Skeletal muscle cell (primary cell): ENCODE results near the gene FAM117A.

ENCODE experiments used
- DNase-seq: peaks from one replicate; pipeline ENCODE4 v3.0.0-alpha.2; 2010; ENCODE audit warnings: low read depth
- H3K4me3 ChIP-seq: 2 replicates; pipeline ENCODE4 v1.5.1; 2011; ENCODE audit warnings: low read depth, mild to moderate bottlenecking, control low read depth, low read length, moderate library complexity

Gene FAM117A

DNA sequence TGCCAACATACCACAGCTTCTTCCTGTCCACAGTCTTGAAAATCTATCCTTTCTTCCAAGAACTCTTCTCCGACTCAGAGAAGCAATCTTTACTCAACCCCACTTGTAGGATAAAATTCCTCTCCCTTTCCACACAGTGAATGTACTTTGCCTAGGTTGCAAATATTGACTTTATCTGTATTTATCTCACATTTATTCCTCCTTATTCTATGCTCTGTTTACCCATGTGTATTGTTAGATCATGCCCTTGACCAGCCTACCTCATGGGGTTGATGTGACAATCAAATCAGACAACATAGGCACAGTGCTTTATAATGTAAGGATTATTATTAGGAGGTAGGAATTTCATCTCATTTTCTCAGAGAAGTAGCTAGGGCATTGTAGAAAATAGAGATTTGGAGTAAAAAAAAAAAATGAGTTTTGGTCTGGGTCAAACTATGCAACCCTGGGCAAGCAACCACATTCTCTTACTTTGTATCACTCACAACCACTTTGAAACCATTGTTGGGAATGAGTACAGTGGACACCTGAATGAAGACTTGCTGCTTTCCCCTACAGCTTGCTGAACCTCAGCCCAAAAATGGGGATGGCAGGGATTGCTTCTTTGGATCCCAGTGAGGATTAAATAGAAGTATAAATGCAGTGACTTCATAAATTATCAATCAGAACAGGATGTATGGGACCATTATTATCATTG, 47.1 kb downstream of the FAM117A start:
- DNase-seq = no peak
- no peak overlapping the region for H3K4me3 ChIP-seq

DNA sequence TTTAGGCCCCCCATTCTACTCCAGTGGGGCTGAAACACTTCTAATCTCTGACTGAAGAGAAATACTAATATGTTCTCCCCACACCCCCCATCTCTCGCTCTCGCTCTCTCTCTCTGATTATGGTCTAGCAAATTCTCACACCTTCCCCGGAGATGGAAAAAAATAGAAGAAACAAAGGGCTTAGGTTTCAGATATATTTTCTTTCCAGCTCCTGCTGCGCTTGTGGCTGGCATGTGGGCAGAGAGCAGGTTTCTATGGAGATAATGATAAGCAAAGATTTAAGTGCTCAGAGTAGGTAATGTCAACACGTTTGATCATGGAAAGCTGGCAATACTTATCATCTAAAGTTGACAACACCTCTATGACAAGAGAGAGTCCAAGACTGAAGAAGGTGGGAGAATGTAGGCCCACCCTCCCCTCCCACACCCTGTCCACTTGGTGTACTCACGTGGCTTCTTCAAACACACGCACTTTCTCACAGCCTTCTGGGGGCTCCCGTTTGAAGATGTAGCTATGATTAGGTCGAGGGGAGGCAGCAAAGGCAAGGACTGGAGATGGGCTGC, 48.1 kb downstream of the FAM117A start:
- no peak for DNase-seq
- H3K4me3 ChIP-seq = no peak overlapping the region

DNA sequence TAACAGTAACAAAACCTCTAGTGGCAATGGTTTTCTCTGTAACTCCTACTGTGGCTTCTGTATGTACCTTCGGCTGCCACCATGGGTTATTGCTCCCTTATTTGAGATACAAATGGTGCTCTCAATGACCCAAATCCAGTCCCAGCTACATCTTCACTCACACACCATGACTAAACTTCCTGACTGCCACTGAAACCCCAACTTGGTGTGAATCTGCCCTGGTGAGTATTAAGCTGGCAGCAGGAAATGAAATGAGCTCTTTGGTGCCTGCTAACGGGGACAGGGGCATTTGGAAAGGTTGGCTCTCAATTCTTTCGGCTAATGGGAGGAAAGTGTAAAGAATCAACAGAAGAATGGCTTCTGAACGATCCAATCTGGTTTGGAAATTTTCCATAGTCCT, 48.7 kb downstream of the FAM117A start:
- H3K4me3 ChIP-seq = no peak overlapping the region
- DNase-seq = no peak

DNA sequence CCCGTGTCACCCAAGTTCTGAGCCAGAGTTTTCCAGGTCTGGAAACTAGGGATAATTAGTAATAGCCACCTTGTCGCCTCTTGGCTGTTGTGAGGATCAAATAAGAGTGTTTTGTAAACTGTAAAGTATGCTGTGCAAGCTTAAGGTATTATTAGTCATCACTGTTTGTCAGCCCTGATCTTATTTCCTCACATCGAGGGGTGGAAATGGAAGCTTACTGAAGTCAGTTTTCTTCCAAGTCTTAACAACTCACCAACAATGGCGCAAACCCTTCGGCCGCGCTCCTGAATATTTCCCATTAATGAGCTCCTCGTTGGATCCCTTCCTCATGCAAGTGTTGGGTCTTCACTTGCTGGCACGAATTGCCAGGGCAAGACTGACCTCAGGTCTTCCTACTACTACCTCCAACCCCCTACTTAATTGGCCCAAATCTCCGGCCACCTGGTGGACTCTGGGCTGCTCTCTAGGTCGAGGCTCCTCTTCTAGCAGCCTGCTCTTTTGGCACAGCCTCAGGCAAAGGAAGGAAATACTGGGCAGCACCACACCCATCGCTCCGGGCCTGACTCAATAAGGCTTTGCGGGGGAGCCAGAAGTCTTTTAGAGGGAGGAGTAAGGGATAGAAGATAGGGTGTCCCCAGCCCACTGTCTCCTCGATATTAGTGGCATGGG, 55.3 kb downstream of the FAM117A start:
- no peak for DNase-seq
- peak overlapping the region; percentile 98 for H3K4me3 ChIP-seq

DNA sequence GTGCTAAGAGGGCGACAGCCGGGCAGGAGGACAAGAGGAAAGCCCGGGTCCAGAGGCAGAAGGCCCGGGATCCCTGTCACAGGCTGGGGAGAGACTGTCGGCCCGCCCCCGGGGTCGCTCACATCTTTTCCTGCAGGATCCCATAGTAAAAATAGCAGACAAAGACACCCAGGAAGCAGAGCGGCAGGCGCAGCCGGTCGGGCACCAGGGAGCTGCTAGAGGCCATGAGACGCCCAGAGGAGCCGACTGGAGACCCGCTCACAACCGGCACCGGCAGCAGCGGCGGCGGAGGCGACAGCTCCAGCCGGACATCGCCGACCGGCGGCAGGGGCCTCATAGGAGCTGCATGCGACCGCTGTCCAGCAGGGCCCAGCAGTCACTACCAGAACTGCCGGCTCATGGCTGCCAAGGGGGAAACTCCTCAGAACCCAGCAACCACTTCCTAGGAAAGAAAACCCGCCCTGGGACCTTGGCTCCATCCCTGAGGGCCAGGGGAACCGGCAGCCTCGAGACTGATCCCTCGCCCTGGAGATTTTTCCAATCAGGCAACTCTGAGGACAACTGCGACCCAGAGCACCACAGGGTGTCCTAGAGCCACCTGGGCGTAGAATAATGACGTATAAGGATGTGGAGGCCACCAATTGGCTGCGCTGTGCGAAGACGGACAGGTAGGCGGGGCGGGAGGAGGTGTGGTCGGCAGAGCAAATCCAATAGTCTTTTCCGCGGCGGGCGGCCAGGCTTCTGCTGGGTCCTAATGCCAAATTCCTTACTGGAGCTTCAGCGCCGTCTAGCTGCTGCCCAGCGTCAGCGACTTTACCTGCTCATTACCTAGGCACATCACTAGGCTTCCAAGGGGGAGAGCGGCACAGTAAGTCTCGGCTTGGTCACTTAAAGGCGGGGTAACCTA, 56.1 kb downstream of the FAM117A start, which contains the start of gene SLC35B1:
Gene SLC35B1 (minus strand): TSS at position 357 of the 907 bp plus-strand sequence. CDS start 131 bp downstream, at position 226.
- peak within 1 kb of the TSS; percentile 98 for H3K4me3 ChIP-seq
- DNase-seq = peak; percentile 97

DNA sequence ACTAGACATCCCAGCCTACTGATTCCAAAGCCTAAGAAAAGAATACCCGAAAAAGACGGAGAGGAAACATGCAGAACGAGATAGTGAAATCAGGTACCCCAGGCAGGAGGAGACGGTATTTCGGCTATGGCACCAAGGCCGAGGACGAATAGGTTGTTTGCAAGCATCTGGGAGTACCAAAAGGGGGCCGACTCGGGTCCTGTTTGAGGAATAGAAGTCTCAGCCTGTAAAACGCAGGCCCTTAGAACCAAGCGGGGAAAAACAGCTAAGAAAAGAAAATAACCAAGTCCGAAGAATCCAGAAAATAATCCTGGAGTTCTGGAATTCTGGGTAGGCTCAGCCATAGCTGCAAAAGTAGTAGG, 56.7 kb downstream of the FAM117A start:
- peak overlapping the region; percentile 98 for H3K4me3 ChIP-seq
- DNase-seq = no peak

DNA sequence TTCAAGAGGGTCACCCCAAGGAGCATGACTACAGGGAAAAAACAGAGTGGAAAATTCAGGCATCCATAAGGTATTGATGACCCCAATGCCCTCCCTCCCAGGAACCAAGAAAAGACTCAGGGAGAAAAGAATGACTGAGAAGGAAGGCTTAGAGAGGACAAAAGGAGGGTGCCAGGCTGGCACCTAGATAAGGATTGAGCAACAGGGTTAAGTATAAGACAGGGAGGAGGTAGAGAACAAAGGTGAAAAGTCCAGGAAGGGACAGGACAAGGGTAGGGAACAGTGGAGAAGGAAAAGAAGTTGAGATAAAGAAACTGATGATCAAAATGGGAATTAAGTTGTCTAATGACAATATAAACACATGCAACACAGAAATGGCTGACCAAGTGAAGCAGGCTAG, 58.7 kb downstream of the FAM117A start:
- no peak overlapping the region for H3K4me3 ChIP-seq
- DNase-seq = no peak

DNA sequence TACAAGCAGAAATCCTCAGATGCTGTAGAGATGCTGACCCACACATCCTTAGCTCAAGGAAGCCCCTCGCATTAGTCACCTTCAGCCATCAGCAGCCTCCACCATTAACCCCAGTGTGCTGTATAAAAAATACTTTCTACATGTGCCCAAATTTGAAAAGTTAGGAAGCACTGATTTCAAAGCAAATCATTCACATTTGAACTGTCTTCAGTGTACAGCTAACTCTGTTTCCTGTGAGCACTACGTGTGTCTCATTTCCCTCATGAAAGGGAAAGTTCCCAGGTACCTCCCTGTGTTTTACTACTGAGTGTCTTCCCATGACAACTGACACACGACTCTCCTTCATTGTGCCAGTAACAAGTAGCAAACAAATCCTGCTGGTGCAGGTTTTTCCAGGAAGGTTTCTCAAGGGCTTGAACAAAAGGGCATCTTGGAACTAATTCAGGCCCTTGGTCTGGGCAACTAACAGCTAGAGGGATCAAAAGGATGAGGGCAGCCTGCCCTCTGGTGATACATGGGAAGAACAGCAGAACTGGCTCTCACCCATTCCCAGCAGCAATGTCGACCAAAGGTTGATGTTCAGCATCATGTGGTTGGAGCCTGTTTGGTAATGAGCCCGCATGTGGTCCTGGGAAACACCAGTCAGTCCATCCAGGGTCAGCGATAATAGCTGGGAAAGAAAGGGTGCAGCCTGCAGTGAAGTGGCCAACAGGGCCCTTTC, 60.2 kb downstream of the FAM117A start:
- no peak overlapping the region for H3K4me3 ChIP-seq
- DNase-seq = no peak

DNA sequence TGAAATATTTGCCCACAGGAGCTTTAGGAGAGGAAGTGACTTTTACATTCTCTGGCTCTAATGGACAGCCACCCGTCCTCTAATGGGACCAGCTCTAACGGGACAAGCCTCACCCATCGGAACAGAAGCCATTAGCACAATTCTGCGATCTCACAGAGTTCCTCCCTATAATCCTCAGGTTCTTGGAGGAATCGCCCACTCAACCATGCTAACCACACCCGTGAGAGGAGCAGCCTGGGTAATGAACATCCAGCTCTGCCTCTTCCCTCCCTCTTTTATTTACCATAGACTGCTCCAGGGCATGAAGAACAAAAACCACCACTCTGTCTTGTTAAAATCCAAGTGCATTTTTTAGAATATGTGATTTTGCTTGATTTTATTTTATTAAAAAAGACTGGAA, 63.0 kb downstream of the FAM117A start:
- no peak overlapping the region for H3K4me3 ChIP-seq
- DNase-seq = no peak

DNA sequence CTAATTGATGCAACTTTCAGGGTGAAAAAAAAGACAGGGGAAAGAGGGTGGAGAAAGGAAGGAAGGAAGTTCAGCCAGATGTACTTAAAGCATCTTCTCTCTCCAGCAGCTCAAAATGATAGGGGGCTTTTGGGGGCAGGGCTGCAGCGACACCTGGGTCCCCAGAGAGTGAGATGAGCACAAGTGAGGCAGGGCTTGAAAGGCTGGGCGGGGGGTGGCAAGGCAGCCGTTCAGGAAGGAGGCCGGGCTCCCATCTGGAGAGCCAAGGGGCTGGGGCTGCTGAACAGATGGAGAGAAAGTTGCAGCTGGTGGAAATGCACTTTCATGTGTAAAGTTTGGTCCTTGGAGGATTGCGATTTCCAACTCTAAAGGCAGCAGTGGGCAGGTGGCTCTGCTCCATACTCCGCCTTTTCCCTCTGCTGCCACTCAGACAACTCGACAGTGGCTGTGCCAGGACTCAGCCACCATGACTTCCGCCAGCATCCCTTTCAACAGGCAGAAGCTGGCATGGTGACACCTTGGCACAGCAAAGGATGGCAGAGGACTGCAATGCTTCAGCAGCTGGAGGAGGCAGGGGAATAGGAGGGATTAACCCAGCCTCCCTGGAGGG, 63.9 kb downstream of the FAM117A start:
- DNase-seq = no peak
- H3K4me3 ChIP-seq = no peak overlapping the region

DNA sequence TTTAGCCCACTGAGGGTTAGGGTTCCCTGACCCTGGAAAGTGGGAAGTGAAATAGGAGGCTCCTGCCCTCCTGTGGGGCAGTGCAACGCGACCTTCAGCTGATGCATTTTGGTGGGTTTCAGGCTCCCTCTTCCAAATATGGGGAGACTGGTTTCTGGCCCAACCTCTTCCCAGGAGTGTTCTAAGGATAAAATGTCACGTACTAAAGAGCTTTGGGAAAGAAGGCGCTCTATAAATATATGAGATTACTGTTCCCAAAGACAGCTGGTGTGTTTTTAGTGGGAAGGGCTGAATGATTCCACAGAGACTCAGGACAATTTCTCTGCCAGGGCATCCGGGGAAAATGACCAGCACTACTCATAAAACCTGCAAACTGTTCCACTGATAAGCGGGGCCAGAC, 65.9 kb downstream of the FAM117A start:
- H3K4me3 ChIP-seq = no peak overlapping the region
- no peak for DNase-seq

DNA sequence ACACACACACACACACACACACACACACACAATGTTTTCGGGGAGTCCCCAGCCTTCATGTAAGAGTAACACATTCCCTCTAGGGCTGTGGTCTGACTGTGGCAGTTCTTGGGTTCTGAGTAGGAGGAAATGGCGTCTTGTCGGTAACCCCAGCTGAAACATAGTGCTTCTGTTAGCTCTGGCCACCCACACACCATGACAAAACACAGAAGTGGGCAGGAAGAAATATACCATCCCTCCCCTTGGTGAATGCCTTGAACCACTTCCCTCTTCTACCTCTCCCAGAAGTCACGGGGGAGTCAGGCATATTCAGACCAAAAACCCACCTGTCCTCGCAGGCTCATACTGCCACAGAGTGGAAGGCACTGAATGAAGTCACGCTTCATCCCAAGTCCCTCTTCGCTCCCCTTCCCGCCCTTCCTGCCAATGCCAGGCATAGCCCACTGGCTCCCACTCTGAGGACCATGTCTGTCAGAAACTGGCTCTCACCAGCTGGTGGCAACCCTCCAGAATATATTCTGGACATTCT, 67.6 kb downstream of the FAM117A start:
- no peak for DNase-seq
- no peak overlapping the region for H3K4me3 ChIP-seq

DNA sequence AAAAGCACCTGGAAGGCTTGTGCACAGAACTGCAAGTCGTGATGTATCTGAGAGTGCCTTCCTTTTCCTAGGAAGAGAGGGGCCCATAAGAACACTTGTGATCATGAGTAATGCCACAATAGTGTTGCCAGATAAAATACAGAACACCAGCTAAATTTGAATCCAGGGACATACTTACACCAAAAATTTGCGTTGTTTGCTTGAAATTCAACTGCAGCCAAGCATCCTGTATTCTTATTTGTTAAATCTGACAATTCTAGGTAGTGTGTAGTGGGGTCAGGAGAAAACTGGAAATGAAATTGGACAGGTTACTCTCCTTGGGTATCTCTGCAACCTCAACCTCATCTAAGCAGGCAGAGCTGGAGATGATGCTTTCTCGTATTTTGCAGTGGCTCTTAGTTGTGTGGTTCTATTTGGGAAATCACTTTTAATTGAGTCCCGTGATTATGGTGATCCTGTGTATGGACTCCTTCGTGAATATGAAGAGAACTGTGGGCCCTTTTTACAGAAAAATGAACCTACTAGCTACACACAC, 68.2 kb downstream of the FAM117A start:
- no peak for DNase-seq
- H3K4me3 ChIP-seq = no peak overlapping the region

DNA sequence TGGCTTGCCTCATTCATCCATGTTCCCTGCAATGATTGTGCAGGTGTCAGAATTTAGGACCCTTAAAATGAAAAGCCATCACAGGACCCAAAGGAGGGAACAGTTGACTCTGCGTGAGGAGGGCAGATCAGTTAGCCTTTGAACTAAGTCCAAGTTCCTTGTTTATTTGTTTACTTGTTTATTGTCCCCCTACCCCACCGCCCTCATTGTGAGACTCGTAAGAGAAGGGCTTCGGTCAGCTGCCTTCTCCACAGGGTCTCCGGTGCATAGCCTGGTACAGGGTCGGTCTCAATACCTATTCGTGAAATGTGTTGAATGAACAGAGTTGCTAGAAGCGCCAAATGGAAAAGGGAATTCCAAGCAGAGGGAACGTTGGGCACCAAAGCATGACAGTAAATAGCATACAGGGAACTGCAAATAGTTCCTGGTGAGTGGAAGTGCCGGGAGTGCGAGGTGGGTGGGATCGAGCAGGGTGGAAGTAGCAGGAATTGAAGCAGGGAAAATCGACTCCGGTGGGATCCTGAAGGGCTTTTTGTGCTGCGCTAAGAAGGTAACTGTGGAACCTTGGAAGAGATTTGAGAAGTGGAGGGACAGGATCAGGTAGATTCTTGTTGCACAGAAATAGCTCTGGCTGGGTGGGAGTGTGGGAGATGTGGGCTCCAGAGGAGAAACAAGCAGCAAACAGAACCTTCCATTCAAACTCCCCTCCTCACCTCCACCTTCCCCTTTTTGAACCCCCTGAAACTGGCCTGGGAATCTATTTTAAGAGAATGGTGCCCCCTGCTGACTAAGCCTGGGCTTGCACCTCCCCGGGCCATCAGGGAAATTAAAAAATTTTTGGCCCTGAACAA, 68.9 kb downstream of the FAM117A start:
- H3K4me3 ChIP-seq = no peak overlapping the region
- DNase-seq = no peak

DNA sequence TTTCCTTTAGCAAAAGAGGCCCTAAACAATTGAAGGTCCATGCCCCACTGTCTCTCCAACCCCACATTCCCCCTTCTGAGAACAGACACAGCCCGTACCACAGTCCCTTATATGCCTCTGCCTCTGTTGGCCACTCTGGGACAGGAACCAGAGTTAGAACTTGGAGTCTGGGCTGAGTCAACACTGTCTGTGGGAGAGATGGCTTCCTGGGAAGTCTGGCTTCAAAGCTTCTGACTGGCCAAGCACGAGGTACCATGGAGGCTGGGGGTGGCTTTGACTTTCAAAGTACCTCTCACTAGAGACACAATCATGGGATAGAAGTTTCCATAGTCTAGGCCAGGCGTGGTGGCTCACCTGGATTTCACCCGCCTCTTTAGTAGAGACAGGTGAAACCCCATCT, 71.2 kb downstream of the FAM117A start:
- H3K4me3 ChIP-seq = no peak overlapping the region
- no peak for DNase-seq

DNA sequence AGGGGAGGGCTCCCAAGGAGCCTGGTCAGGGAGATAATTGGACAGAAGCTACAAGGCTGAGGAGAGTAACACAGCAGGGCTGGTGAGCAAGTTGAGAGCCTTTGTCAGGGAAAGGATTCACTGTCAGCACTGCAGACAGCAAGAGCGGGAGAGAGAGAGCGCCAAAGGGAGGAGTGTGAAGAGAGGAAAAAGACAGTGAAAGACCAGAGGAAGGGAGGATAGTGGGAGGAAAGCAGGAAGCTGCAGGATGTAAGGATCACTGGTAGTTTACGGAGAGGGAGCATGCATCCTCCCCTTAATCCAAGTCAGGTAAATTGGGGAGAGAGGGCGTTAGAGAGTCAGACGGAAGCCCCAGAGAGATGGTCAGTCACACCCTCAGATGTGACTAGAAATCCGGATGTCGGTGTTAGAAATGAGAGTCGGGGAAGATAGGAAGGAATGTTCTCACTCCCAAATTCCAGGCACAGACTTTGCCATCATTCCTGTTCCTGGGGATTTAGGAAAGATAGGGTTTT, 72.2 kb downstream of the FAM117A start:
- DNase-seq = no peak
- no peak overlapping the region for H3K4me3 ChIP-seq

DNA sequence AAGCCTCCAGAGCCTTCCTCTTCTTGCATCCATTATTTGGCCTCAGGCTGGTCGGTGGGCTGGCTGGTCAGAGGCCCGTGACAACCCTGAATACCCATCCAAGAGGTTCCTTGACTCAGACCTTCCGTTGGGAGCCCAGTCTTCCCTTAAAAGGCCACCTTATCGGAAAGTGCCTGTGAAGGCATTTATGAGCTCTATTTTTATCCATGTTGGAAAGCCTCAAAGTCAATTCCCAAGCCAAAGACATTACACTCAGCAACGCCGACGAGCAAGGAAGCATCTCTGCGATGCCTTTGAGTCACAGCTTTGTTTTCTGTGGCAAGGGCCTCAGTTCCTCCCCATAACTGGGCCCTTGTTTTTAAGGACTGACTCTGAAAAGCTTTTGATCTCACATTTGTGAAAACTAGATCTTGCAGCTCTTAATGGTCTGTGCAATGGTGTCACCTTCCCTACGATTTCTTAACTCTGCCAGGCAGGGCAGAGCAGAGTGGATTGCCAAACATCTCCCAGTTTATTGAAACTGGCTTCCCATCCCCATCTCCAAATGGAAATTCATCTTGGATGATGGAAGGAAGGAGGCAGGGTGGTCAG, 72.8 kb downstream of the FAM117A start:
- DNase-seq = no peak
- no peak overlapping the region for H3K4me3 ChIP-seq
